Peyer's patch (tissue), 4 donors: ENCODE results near the gene RNF217.

Experiments used
- POLR2A ChIP-seq, 2 donors: fragments of 450-650 bp; IDR thresholded peaks; one replicate each; pipeline ENCODE4 v1.5.1; 2017; ENCODE audit warnings: antibody characterized with exemption in 2 of 2, mild to moderate bottlenecking in 2 of 2, moderate library complexity in 2 of 2
- TF ChIP-seq, protein P1 (sequence below), 6 experiments: fragments of 450-650 bp in 4 of 6; fragments of 200-600 bp in 2 of 6; sonication (generic) in 1 of 6; IDR thresholded peaks; one replicate each; pipeline ENCODE4 v1.5.1; 2017 to 2019; ENCODE audit warnings: antibody characterized with exemption in 6 of 6, mild to moderate bottlenecking in 3 of 6, moderate library complexity in 1 of 6

DNA sequence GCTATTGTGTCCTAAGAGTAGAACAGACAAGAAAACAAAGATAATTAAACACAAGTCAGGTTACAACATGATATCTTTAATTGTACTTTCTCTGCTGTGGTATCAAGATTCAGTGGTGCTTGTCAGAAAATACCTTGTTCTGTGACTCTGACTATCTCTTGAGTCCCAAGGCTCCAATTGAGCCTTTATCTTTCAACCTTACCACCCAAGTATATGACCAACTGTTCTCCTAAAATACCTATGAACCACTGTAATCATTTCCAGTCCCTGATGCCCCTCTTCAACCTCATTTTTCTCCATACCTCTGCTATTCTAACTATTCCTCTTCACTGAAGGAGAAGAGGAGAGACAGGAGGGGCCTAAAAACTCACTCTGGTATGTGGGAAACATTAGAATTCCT is 124.5 kb downstream of the RNF217 start:
- TF ChIP-seq, protein P1, sequence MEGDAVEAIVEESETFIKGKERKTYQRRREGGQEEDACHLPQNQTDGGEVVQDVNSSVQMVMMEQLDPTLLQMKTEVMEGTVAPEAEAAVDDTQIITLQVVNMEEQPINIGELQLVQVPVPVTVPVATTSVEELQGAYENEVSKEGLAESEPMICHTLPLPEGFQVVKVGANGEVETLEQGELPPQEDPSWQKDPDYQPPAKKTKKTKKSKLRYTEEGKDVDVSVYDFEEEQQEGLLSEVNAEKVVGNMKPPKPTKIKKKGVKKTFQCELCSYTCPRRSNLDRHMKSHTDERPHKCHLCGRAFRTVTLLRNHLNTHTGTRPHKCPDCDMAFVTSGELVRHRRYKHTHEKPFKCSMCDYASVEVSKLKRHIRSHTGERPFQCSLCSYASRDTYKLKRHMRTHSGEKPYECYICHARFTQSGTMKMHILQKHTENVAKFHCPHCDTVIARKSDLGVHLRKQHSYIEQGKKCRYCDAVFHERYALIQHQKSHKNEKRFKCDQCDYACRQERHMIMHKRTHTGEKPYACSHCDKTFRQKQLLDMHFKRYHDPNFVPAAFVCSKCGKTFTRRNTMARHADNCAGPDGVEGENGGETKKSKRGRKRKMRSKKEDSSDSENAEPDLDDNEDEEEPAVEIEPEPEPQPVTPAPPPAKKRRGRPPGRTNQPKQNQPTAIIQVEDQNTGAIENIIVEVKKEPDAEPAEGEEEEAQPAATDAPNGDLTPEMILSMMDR (IDR thresholded peaks at IDR 0.05), result no peak
- TF ChIP-seq POLR2A (IDR thresholded peaks at IDR 0.05), result no peak
